DOHH2 (cell line): ENCODE results near the gene CIAO2B.

Source experiments
- CTCF ChIP-seq: fragments of 200-600 bp; sonication (generic); IDR thresholded peaks from one replicate; pipeline ENCODE4 v1.5.1; 2014; ENCODE audit warnings: antibody characterized with exemption, mild to moderate bottlenecking, low read depth, low read length; ENCODE audit not compliant: poor library complexity, severe bottlenecking
- EZH2phosphoT487 ChIP-seq: fragments of 200-600 bp; sonication (generic); IDR thresholded peaks from 2 replicates; pipeline ENCODE4 v1.6.1; 2017; ENCODE audit warnings: borderline replicate concordance, mild to moderate bottlenecking, antibody characterized with exemption, low read length, moderate library complexity, mixed read lengths

GRCh38 chr16:66983033-66983432, 48.8 kb upstream of the CIAO2B start:
- TF ChIP-seq CTCF = no peak
- TF ChIP-seq EZH2phosphoT487 = no peak
